K562 (cell line): ENCODE results near the gene URGCP. TPM values are rescaled to one million over a fixed set of nuclear protein-coding genes. Genes with fewer than 3 reads are reported as not detected.

Source experiments
- ATAC-seq: fragments of 200-7000 bp; cut with Tn5 transposase; 3 replicates; pipeline ENCODE4 v1.9.1; 2020; ENCODE audit warnings: moderate library complexity
- BruUV-seq: library from RNA; stranded (reverse); fragments of 400-500 nt; replicated peaks from 2 replicates; lab custom pipeline; 2021; lab: Mats Ljungman, UMichigan
- CTCF ChIA-PET: fragments of 300-600 bp; formaldehyde crosslinking; extraction: SDS; loops from one replicate; lab custom pipeline; 2021; ENCODE audit warnings: low intra/inter-chr PET ratio; lab: Yijun Ruan, JAX
- POLR2A ChIA-PET: fragments of 300-600, 350-650 bp; sonication (Branson Sonifier 250); formaldehyde crosslinking; extraction: SDS; loops from one replicate; lab custom pipeline; 2021; ENCODE audit warnings: antibody characterized with exemption, inconsistent platforms; lab: Yijun Ruan, JAX
- DNase-seq, 4 experiments: peaks; one replicate each; pipeline versions ENCODE4 v3.0.0 to v3.0.0-alpha.2; 2011 to 2018; ENCODE audit warnings: low spot score in 3 of 4, mixed read lengths in 3 of 4; ENCODE audit errors: extremely low read depth in 1 of 4
- FAIRE-seq: peaks from 2 replicates; lab custom pipeline; 2011; peaks lifted over from hg19 to GRCh38; lab: Jason Lieb, UNC
- H2AFZ ChIP-seq: 2 replicates; pipeline ENCODE4 v1.6.0; 2011; ENCODE audit warnings: low read depth, low read length, control low read depth, inconsistent platforms
- H3K27ac ChIP-seq: fragments of 200-600 bp; 3 replicates; pipeline ENCODE4 v1.8.0; 2011; ENCODE audit warnings: low read depth, mild to moderate bottlenecking, control low read depth, inconsistent platforms, low read length, moderate library complexity, mixed read lengths; ENCODE audit errors: extremely low read depth
- H3K27me3 ChIP-seq, 2 experiments: fragments of 300-600 bp in 1 of 2; 2 replicates in 1 of 2; 3 replicates in 1 of 2; pipeline versions ENCODE4 v1.6.0 to v1.8.0; 2011; ENCODE audit warnings: inconsistent platforms in 2 of 2, low read length in 2 of 2, mild to moderate bottlenecking in 1 of 2, mixed read lengths in 1 of 2, moderate library complexity in 1 of 2; ENCODE audit not compliant: control insufficient read depth in 2 of 2, insufficient read depth in 2 of 2
- H3K36me3 ChIP-seq: fragments of 300-600 bp; 3 replicates; pipeline ENCODE4 v1.8.0; 2011; ENCODE audit warnings: mild to moderate bottlenecking, low read length, inconsistent platforms; ENCODE audit not compliant: control insufficient read depth, insufficient read depth
- H3K4me1 ChIP-seq, 2 experiments: fragments of 200-600 bp in 1 of 2; replicated peaks in 1 of 2; 2 replicates in 1 of 2; 3 replicates in 1 of 2; pipeline versions ENCODE4 v1.5.1 to v1.8.0; 2011; ENCODE audit warnings: inconsistent platforms in 2 of 2, low read length in 2 of 2, mild to moderate bottlenecking in 1 of 2, mixed read lengths in 1 of 2, moderate library complexity in 1 of 2; ENCODE audit not compliant: control insufficient read depth in 2 of 2, insufficient read depth in 2 of 2
- H3K4me2 ChIP-seq: 2 replicates; pipeline ENCODE4 v1.6.1; 2011; ENCODE audit warnings: low read length, control low read depth, inconsistent platforms, mixed read lengths; ENCODE audit not compliant: insufficient read depth
- H3K4me3 ChIP-seq: fragments of 200-600 bp; sonication (generic), shearing (Covaris generic); 2 replicates; pipeline ENCODE4 v1.5.1; 2016; ENCODE audit warnings: control low read depth, inconsistent platforms
- H3K79me2 ChIP-seq: fragments of 200-600 bp; 3 replicates; pipeline ENCODE4 v1.8.0; 2011; ENCODE audit warnings: low read length, inconsistent platforms; ENCODE audit not compliant: control insufficient read depth, insufficient read depth
- H3K9ac ChIP-seq, 2 experiments: 2 replicates each; pipeline versions ENCODE4 v1.6.0 to v1.6.1; 2011; ENCODE audit warnings: low read depth in 2 of 2, low read length in 2 of 2, control low read depth in 1 of 2, inconsistent platforms in 1 of 2, mild to moderate bottlenecking in 1 of 2, mixed read lengths in 1 of 2; ENCODE audit not compliant: insufficient read depth in 1 of 2
- H3K9me1 ChIP-seq: one replicate; pipeline ENCODE4 v1.6.0; 2011; ENCODE audit warnings: inconsistent platforms, mild to moderate bottlenecking, low read length, moderate library complexity; ENCODE audit not compliant: control insufficient read depth, insufficient read depth
- H3K9me3 ChIP-seq: replicated peaks from 2 replicates; pipeline ENCODE4 v1.5.1; 2011; ENCODE audit warnings: low read depth, low read length, inconsistent platforms; ENCODE audit not compliant: control insufficient read depth, insufficient read depth
- H4K20me1 ChIP-seq: replicated peaks from 2 replicates; pipeline ENCODE4 v1.6.1; 2011; ENCODE audit warnings: low read length, inconsistent platforms, mixed read lengths; ENCODE audit not compliant: control insufficient read depth, insufficient read depth
- CBX2 ChIP-seq: fragments of 200-600 bp; sonication (generic); IDR thresholded peaks from one replicate; pipeline ENCODE4 v1.6.1; 2012; ENCODE audit warnings: mild to moderate bottlenecking, low read length, inconsistent platforms; ENCODE audit not compliant: insufficient read depth, poor library complexity, severe bottlenecking
- CC2D1A ChIP-seq: fragments of 450-650 bp; IDR thresholded peaks from 2 replicates; pipeline ENCODE4 v1.6.1; 2017; ENCODE audit warnings: mild to moderate bottlenecking
- CCAR2 ChIP-seq: fragments of 200-400 bp; formaldehyde crosslinking; IDR thresholded peaks from 2 replicates; pipeline ENCODE4 v1.6.1; 2017; ENCODE audit warnings: mild to moderate bottlenecking, low read depth, low read length
- CREBBP ChIP-seq: IDR thresholded peaks from one replicate; pipeline ENCODE4 v1.6.1; 2012; ENCODE audit warnings: low read depth, mild to moderate bottlenecking, control low read depth, inconsistent platforms, low read length
- CTBP1 ChIP-seq: fragments of 450-650 bp; IDR thresholded peaks from 2 replicates; pipeline ENCODE4 v1.6.1; 2016; ENCODE audit warnings: borderline replicate concordance
- DEAF1 ChIP-seq: fragments of 450-650 bp; formaldehyde crosslinking; IDR thresholded peaks from 2 replicates; pipeline ENCODE4 v1.4.0; 2020; ENCODE audit warnings: mild to moderate bottlenecking, moderate library complexity
- ELF1 ChIP-seq: fragments of 200-800 bp; sonication (Bioruptor generic); IDR thresholded peaks from 2 replicates; pipeline ENCODE4 v1.6.1; 2016; ENCODE audit warnings: missing genetic modification characterization, missing compliant biosample characterization
- FOXM1 ChIP-seq, 2 experiments: fragments of 450-650 bp in 1 of 2; sonication (generic) in 1 of 2; formaldehyde crosslinking in 1 of 2; IDR thresholded peaks; 2 replicates each; pipeline versions ENCODE4 v1.6.1 to v1.9.0; 2017 to 2022; ENCODE audit warnings: low read depth in 2 of 2, mild to moderate bottlenecking in 2 of 2, missing genetic modification reagents in 1 of 2, moderate library complexity in 1 of 2
- GTF2F1 ChIP-seq: IDR thresholded peaks from 2 replicates; pipeline ENCODE4 v1.6.1; 2011; ENCODE audit warnings: low read depth, low read length, improper control_type of control experiment
- MAFK ChIP-seq: IDR thresholded peaks from 2 replicates; pipeline ENCODE4 v1.6.1; 2011; ENCODE audit warnings: low read length, improper control_type of control experiment
- NR3C1 ChIP-seq: sonication (generic); formaldehyde crosslinking; IDR thresholded peaks from 2 replicates; pipeline ENCODE4 v1.8.1; 2022; ENCODE audit warnings: missing genetic modification reagents
- SUPT5H ChIP-seq: fragments of 450-650 bp; IDR thresholded peaks from 2 replicates; pipeline ENCODE4 v1.6.1; 2016
- TRIM24 ChIP-seq, 2 experiments: fragments of 450-650 bp; IDR thresholded peaks; 2 replicates each; pipeline ENCODE4 v1.6.1; 2016
- ZC3H8 ChIP-seq: fragments of 450-650 bp; IDR thresholded peaks from 2 replicates; pipeline ENCODE4 v1.6.1; 2017
- ZNF146 ChIP-seq: IDR thresholded peaks from one replicate; pipeline ENCODE4 v1.6.1; 2018; ENCODE audit warnings: missing compliant biosample characterization; ENCODE audit not compliant: unreplicated experiment
- ZNF41 ChIP-seq: fragments of 250-450 bp; sonication (Bioruptor Pico); conservative IDR thresholded peaks from 2 replicates; pipeline ENCODE4 v1.4.0; 2020; ENCODE audit warnings: mild to moderate bottlenecking
- ZNF589 ChIP-seq: fragments of 200-800 bp; sonication (Bioruptor generic); IDR thresholded peaks from 2 replicates; pipeline ENCODE4 v1.6.1; 2016; ENCODE audit warnings: low read depth, missing genetic modification characterization, missing compliant biosample characterization
- WGBS: fragments of 100-300 bp; shearing (Covaris generic); methylation state at CpG from one replicate; pipeline ENCODE4 v1.1.6; 2016; ENCODE audit warnings: low coverage, mixed read lengths; ENCODE audit not compliant: insufficient coverage; ENCODE audit errors: missing lambda C conversion rate; 5-methylcytosine and 5-hydroxymethylcytosine counted together
- in situ Hi-C: fragments of 300-500 bp; cut with MboI; formaldehyde crosslinking; loops from 4 replicates; pipeline ENCODE4 v1.15.0; 2018; ENCODE audit warnings: inconsistent platforms, mixed read lengths
- intact Hi-C: fragments of 100-400 bp; cut with micrococcal nuclease; formaldehyde crosslinking; loops from 2 replicates; pipeline ENCODE4 v1.14.2; 2022
- polyA plus RNA-seq, 8 experiments: library from polyadenylated mRNA; depleted of rRNA in 4 of 8; stranded (reverse) in 5 of 8; unstranded in 3 of 8; fragments of >200 nt; fragmentation: Nextera tagmentation in 2 of 8; fragmentation: Illumina TruSeq in 1 of 8; extraction: Ambion mirVana in 2 of 8; extraction: Trizol in 1 of 8; gene quantifications; 2 replicates each; pipeline versions ENCODE4 v1.2.1 to v1.2.3, GENCODE V29; 2011 to 2014; ENCODE audit warnings: inconsistent platforms in 1 of 8, missing spikeins in 1 of 8
- total RNA-seq, 7 experiments: library from RNA; depleted of rRNA in 6 of 7; stranded (reverse); fragments of >200 nt in 6 of 7; fragmentation: Illumina TruSeq in 2 of 7; extraction: Trizol in 2 of 7; gene quantifications; 2 replicates each; pipeline versions ENCODE4 v1.2.1 to v1.2.3, GENCODE V29; 2011 to 2021; ENCODE audit warnings: low replicate concordance in 1 of 7
- TF ChIP-seq, protein P1 (sequence below): fragments of 450-650 bp; IDR thresholded peaks from 2 replicates; pipeline ENCODE4 v1.6.1; 2014; ENCODE audit warnings: low read depth, mild to moderate bottlenecking, moderate library complexity, borderline replicate concordance
- TF ChIP-seq, protein P2 (sequence below): fragments of 250-450 bp; sonication (Bioruptor Pico); IDR thresholded peaks from 2 replicates; pipeline ENCODE4 v1.8.0; 2021; ENCODE audit warnings: mild to moderate bottlenecking, moderate library complexity

URGCP gene
- total and polyA plus RNA-seq, 9 of the 15 experiments (the other 6 are each of a cell fraction or from before 2014, with no cell fraction given), result 1.7 to 25.8 (median 12.5) TPM

DNA sequence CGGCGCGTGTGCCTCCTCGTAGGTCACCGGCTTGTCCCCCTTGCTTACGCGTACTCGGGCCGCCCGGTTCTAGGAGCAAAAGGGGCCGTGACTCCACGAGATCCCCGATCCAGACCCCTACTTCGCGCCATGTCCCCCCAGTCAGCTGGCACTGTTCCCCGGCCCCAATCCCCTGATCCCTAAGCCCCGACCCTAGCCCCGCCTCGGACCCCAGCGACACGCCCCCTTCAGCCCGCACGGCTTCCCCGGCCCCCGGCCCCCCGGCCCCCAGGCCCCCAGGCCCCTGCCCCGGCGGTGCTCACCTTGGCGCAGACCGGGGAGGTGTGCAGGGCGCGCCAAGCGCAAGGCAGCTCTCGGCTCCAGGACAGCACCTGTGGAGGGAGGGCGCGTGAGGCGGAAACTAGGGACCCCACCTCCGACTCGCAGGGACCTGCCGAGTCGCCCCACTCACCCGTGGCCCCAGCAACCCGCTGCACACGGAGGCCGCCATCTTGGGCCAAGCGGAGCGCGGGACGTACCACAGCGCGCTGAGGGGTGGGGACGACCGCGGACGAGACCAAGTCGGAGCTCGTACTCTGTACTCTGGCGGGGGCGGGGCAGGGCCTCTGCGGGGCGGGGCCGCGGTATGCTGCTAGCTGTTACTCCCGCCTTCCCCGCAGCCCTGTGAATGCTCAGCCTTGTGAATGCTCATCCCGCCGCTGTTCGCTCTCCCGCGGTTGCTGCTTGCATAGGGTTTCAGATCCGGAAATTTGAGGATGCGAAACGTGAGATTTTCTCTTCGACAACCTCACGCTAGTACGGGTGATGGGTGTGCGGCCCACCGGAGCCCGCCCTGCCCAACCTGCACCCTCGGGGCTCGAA lies 37.2 kb downstream of the URGCP start, which contains the start of gene MRPS24:
Gene MRPS24, minus strand, starts transcription at position 512 of the 861 bp plus-strand sequence. Its CDS starts 22 bp downstream, at position 490.
- H3K9ac ChIP-seq, result peak within 1 kb of the TSS; percentile 74 to 98
- peaks cover 17% of the 10 kb centered on the region for H3K79me2 ChIP-seq
- FAIRE-seq (peak; percentile 93), ATAC-seq (peak; percentile 96), DNase-seq (peak; percentile 95 to 97 (median 96))
- in situ Hi-C loops, result no loop called here
- intact Hi-C loops, result no loop called here
- no peaks in the 10 kb centered on the region for H4K20me1 ChIP-seq
- peak within 1 kb of the TSS; percentile 75 for H3K27ac ChIP-seq
- H3K9me3 ChIP-seq, result no peaks in the 10 kb centered on the region; the same call in 1 of the 2 replicates
- H3K9me1 ChIP-seq, result no peaks in the 10 kb centered on the region
- peak within 1 kb of the TSS; percentile 99 for H2AFZ ChIP-seq
- peaks cover 19 to 31% of the 10 kb centered on the region in 2 experiments; a peak in 3 of 5 replicates for H3K4me1 ChIP-seq
- H3K36me3 ChIP-seq, result peaks cover 30% of the 10 kb centered on the region
- 3% methylated on average over 50 of the region's 81 CpGs for WGBS
- no peaks in the 10 kb centered on the region for H3K27me3 ChIP-seq
- BruUV-seq, result no TSS peak
- H3K4me2 ChIP-seq, result peak within 1 kb of the TSS; percentile 94
- POLR2A ChIA-PET, result interaction anchor here (0.6 to 1.5 kb wide), 14 partner anchors 9 to 392 kb away, joined by 3 to 6 read pairs (median 3); no protein-coding TSS in a partner anchor
- CTCF ChIA-PET, result no interaction called here
- H3K4me3 ChIP-seq, result peak within 1 kb of the TSS; percentile 71
- TF ChIP-seq ZNF146 (CRISPR knock-in tag) (no peak), CREBBP (no peak), ZC3H8 (no peak), TRIM24 (IDR thresholded peaks at IDR 0.05) (no peak), DEAF1 (no peak), GTF2F1 (no peak), FOXM1 (IDR thresholded peaks at IDR 0.05; ENCODE audit: low read depth) (no peak), FOXM1 (CRISPR knock-in tag; IDR thresholded peaks at IDR 0.05; ENCODE audit: low read depth) (no peak), ZNF41 (CRISPR knock-in tag) (no peak), NR3C1 (no peak), ELF1 (tag) (no peak), CCAR2 (no peak), ZNF589 (CRISPR knock-in tag) (peak; percentile 53; the same call in 1 of the 2 replicates), CBX2 (no peak), CC2D1A (no peak), SUPT5H (peak; percentile 90), CTBP1 (0 out of 2 replicates have a peak, but pooled peaks have one; percentile 22), MAFK (no peak)
- TF ChIP-seq, protein P1, sequence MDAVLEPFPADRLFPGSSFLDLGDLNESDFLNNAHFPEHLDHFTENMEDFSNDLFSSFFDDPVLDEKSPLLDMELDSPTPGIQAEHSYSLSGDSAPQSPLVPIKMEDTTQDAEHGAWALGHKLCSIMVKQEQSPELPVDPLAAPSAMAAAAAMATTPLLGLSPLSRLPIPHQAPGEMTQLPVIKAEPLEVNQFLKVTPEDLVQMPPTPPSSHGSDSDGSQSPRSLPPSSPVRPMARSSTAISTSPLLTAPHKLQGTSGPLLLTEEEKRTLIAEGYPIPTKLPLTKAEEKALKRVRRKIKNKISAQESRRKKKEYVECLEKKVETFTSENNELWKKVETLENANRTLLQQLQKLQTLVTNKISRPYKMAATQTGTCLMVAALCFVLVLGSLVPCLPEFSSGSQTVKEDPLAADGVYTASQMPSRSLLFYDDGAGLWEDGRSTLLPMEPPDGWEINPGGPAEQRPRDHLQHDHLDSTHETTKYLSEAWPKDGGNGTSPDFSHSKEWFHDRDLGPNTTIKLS, result no peak
- TF ChIP-seq, protein P2, sequence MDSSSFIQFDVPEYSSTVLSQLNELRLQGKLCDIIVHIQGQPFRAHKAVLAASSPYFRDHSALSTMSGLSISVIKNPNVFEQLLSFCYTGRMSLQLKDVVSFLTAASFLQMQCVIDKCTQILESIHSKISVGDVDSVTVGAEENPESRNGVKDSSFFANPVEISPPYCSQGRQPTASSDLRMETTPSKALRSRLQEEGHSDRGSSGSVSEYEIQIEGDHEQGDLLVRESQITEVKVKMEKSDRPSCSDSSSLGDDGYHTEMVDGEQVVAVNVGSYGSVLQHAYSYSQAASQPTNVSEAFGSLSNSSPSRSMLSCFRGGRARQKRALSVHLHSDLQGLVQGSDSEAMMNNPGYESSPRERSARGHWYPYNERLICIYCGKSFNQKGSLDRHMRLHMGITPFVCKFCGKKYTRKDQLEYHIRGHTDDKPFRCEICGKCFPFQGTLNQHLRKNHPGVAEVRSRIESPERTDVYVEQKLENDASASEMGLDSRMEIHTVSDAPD, result no peak
